GM19468 (cell line): Measurements from ENCODE around the gene TAT.

Experiments
- ATAC-seq: cut with Tn5 transposase; IDR thresholded peaks from one replicate; pipeline ENCODE4 v1.9.1; 2021; ENCODE audit warnings: mild to moderate bottlenecking, moderate library complexity, moderate number of reproducible peaks; ENCODE audit not compliant: unreplicated experiment; ENCODE audit errors: extremely low read depth

Gene TAT

GRCh38 chr16:71552698-71553503, 24.0 kb downstream of the TAT start:
- no peak for ATAC-seq

GRCh38 chr16:71547168-71547567, 29.7 kb downstream of the TAT start:
- ATAC-seq = no peak

GRCh38 chr16:71542377-71542776, 34.5 kb downstream of the TAT start:
- no peak for ATAC-seq

GRCh38 chr16:71537643-71538042, 39.2 kb downstream of the TAT start:
- no peak for ATAC-seq

GRCh38 chr16:71536752-71537499, 40.0 kb downstream of the TAT start:
- no peak for ATAC-seq

GRCh38 chr16:71532366-71532765, 44.5 kb downstream of the TAT start:
- no peak for ATAC-seq

GRCh38 chr16:71528863-71529262, 48.0 kb downstream of the TAT start:
- no peak for ATAC-seq

- no peak for ATAC-seq
Measured at GRCh38 chr16:71528257-71528656, 48.6 kb downstream of the TAT start.

- ATAC-seq = no peak
Measured at GRCh38 chr16:71526111-71526631, 50.7 kb downstream of the TAT start, which contains the start of gene CHST4. Gene CHST4 (plus strand): TSS chr16:71526426. CDS start chr16:71536678, 10,252 bp downstream.

GRCh38 chr16:71524566-71525553, 52.0 kb downstream of the TAT start:
- no peak for ATAC-seq

- ATAC-seq = no peak
Measured at GRCh38 chr16:71520550-71520949, 56.3 kb downstream of the TAT start.
